GM19468 (cell line): Measurements from ENCODE around the gene CLIP3.
"Not testable (repeated sequence)": the region's sequence is repeated elsewhere in the genome, so short reads cannot be mapped to it uniquely, and the experiment has no call there.

Source experiments
- ATAC-seq: cut with Tn5 transposase; IDR thresholded peaks from one replicate; pipeline ENCODE4 v1.9.1; 2021; ENCODE audit warnings: mild to moderate bottlenecking, moderate library complexity, moderate number of reproducible peaks; ENCODE audit not compliant: unreplicated experiment; ENCODE audit errors: extremely low read depth

Gene CLIP3

GRCh38 chr19:36049080-36049698 is 16.5 kb upstream of the CLIP3 start:
- ATAC-seq: no peak

DNA sequence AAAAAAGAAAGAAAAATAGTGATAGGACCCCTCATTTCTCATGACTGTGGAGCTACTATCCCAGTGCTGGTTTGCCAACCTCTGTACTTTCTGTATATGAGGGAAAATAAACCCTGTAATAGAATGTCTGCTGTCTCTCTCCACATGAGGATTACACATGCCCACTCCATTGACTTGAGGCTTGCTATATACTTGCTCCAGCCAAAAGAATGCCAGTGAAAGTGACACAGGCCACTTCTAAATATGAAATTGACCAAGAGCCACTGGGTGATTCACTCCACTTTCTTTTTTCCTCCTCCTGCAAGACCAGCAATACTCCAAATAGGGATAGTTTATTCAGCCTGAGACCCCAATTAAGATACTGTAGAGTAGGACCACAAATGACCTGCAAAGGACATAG is 15.2 kb upstream of the CLIP3 start:
- ATAC-seq: no peak

DNA sequence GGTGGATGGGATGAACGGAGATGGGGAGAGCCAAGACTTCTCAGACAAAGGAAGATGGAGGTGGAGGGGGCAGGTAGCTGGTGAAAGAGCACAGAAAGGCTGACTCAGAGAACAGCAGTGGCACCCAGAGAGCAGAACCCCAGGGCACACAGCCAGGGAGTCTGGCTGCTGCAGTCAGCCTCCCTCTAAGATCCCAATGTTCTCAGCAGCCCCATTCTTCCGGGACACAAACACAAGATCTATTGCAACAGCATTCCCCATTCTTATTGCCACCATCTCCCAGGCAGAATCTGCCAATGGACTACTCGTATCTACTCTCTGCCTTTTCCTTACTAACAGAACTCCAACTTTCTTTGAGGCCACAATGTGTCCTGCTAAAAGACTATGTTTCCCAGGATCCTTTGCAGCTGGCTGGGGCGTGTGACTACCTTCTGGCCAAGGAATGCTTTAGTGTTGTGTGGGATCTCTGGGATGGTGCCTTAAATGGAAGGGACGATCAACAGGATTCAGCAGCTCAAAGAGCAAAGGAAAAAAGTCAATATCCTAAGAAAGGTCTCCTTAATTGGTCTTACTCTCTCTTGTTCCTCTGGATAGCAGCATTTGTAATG is 13.9 kb upstream of the CLIP3 start:
- no peak for ATAC-seq

DNA sequence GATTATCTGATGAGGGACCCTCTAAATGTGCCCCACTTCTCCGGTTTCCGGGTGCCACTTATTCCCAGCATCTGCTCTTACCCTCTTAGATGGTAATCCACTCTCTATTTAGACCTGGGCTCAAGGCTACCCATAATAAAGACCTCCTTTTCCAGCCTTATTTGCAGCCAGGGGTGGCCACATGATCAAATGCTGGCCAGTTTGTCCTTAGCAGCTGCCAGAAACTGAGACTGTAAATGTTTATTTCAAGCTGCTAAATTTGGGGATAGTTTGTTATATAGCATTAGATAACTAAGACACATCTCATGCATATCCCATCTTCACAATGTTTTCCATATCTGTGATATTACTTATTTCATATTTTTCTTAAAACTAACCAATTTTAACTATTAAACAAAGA is 11.3 kb upstream of the CLIP3 start:
- ATAC-seq: no peak

GRCh38 chr19:36041831-36042230 is 9.2 kb upstream of the CLIP3 start:
- no peak for ATAC-seq

DNA sequence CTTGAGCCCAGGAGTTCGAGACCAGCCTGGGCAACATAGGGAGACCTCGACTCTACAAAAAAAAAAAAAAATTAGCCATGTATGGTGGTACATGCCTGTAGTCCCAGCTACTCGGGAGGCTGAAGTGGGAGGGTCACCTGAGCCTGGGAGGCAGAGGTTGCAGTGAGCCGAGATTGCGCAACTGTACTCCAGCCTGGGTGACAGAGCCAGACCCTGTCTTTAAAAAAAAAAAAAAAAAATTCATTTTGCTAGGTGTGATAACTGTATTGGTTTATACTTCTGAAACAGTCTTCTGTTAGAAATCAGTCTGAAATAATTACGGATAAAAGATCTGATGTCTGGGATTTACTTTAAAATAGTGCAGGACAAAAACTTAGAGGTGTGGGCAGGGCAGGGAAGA is 8.4 kb upstream of the CLIP3 start:
- not testable (repeated sequence) for ATAC-seq

- ATAC-seq: no peak
Observed at GRCh38 chr19:36040495-36040894, 7.8 kb upstream of the CLIP3 start.

DNA sequence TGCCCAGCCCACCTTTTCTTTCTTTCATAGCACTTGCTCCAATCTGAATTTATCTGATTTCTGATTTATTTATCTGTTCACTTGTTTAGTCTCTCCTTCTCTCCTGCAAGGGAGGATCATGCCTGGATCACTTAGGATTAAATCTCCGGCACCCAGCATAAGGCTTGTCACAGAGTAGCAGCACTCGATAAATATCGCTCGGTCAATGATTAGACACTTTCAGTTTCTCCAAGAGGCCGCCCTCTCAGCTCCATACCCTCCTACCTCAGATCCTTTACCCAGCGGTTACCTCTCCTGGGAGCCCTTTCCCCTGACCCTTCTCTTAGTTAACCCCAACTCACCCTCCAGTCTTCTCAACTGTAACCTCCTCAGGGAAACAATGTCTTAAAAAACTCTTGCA is 1.4 kb downstream of the CLIP3 start:
- no peak for ATAC-seq

DNA sequence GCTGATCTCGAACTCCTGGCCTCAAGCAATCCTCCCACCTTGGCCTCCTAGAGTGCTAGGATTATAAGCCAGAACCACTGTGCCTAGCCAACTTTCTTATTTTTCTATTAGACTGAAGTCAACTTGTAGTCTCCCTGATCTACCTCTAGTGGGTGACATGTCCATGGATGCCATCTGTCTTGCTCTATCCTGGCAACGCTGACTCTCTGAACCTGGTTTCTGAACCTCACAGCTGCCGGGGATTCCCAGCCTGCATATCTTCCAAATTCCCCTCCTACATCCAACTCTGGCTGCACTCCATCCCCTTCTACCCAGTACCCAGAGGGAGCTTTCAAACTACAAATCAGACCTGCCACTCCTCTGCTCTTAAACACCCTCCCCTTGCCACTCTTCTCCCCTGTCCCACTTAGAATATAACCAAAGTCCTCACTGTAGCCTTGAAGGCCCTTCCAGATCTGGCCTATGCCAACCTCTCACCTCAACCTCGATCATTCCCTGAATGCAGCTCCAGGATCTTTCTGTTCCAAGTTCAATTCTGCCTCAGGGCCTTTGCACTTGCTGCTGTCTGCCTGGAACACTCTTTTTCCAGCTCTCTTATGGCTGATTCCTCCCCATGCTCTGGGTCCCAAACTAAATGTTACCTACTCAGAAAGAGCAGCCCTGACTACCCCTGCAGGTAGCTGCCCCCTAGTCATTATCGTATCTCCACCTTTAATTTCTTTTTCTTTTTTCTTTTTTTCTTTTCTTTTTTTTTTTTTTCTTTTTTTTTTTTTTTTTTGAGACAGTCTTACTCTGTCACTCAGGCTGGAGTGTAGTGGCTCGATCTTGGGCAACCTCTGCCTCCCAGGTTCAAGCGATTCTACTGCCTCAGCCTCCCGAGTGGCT is 2.2 kb downstream of the CLIP3 start:
- no peak for ATAC-seq

DNA sequence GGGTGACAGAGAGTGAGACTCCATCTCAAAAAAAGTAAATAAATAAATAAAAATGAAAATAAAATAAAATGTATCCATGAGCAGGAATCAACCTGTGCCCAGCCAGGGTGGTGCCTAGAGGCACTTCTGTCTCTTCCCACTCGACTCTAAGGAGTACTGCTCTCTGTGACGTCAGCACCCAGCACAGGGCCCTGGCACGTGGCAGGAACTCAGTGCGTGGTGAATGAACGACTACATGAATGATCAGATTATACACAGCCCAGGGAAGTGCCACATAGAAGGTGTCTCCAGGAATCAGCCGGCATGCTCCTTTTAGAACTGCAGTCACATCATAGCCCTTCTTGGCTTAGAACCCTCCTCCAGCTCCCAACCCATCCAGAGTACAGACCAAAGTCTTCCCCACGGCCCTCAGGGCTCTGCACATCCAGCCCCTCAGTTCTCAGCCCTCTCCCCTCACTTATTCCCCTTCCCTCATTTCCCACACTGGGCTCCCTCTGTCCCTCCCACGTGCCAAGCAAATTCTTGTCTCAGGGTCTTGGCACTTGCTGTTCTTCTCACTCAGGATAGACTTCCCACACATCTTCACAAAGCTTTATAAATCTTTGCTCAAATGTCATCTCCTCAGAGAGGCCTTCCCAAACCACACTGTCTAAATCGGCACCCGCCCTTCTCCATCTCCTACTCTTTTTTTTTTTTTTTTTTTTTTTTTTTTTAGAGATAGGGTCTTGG is 4.2 kb downstream of the CLIP3 start:
- ATAC-seq: no peak

DNA sequence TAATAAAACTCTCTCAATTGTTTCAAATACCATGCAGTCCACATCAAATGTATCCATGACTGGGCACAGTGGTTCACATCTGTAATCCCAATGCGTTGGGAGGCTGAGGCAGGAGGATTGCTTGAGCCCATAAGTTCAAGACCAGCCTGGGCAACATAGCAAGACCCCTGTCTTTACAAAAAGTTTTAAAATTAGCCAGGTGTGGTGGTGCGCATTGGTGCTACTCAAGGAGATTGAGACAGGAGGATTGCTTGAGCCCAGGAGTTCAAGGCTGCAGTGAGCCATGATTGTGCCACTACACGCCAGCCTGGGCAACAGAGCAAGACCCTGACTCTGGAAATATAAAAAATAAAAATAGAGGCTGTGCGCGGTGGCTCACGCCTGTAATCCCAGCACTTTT is 5.0 kb downstream of the CLIP3 start:
- no peak for ATAC-seq

DNA sequence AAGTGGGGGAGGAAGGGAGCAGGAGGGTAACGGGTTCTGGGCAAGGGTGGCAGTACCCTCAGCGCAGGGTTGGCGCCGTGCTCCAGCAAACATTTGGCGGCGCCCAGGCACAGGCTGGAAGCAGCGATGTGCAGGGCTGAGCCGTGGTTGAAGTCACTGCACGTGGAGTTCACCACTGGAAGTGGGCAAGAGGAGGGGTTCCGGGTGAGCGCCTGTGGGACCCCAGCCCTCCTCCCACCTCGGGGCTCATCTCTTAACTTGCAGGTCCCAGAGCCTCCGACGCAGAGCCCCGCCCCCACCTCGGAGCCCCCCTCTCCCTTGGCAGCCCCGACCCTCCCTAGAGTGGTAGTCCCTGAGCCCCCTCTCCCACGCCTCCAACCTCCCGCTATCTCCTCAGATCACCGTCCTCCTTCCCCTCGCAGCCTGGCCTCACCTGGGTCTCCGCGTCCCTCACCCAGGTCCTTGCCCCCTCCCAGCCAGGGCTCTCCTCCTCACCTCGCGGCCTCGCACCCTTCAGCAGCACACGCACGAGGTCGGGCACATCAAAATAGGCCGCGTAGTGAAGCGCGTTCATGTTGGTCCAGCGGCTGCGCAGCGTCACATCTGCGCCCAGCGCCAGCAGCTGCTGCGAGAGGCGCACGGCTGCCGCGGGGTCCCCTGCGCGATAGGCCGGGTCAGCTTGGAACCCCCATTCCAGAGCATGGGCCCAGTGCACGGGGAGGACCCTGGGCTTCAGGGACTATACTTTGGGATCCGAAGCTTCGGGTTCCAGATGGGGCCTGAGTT is 6.4 kb downstream of the CLIP3 start:
- no peak for ATAC-seq

- ATAC-seq: no peak
Observed at GRCh38 chr19:36025541-36025940, 7.1 kb downstream of the CLIP3 start.

DNA sequence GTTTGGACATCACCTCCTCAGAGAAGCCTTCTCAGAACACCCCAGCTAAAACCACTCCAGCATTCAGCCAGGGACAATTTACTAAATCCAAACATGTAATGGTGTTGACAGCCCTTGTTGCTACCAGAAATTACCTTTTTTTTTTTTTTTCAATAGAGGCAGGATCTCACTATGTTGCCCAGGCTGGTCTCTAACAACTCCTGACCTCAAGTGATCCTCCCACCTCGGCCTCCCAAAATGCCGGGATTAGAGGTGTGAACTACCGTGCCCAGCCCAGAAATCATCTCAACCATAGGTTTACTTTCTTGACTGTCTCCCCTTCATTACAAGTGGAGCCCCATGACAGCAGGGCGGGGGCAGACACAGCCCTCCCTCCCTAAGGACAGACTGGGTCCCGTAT is 9.2 kb downstream of the CLIP3 start:
- ATAC-seq: no peak

DNA sequence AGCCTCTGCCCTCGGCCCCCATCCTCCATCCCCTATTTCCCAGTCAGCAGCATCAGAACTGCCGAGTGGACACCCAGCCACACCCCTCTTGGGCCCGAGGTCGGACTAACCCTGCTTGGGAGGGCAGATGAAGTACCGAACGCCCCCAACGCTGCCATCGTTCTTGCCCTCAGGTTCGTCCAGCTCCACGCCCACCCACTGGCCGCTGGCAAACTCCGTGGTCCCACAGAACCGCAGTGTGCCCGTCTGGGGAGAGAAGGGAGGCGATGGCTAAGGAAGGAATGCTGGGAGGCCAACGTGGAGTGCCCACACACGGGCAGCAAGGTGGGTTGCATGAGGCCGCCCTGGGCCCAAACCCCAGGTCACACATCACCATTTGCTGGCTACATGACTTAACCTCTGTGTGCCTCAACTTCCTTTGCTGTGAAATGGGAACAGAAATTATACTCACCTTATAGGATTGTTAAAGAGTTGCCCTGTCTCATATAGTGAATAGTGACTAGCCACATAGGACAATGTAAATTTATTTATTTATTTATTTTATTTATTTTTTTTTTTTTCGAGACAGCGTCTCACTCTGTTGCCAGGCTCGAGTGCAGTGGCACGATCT is 13.5 kb downstream of the CLIP3 start:
- ATAC-seq: no peak

DNA sequence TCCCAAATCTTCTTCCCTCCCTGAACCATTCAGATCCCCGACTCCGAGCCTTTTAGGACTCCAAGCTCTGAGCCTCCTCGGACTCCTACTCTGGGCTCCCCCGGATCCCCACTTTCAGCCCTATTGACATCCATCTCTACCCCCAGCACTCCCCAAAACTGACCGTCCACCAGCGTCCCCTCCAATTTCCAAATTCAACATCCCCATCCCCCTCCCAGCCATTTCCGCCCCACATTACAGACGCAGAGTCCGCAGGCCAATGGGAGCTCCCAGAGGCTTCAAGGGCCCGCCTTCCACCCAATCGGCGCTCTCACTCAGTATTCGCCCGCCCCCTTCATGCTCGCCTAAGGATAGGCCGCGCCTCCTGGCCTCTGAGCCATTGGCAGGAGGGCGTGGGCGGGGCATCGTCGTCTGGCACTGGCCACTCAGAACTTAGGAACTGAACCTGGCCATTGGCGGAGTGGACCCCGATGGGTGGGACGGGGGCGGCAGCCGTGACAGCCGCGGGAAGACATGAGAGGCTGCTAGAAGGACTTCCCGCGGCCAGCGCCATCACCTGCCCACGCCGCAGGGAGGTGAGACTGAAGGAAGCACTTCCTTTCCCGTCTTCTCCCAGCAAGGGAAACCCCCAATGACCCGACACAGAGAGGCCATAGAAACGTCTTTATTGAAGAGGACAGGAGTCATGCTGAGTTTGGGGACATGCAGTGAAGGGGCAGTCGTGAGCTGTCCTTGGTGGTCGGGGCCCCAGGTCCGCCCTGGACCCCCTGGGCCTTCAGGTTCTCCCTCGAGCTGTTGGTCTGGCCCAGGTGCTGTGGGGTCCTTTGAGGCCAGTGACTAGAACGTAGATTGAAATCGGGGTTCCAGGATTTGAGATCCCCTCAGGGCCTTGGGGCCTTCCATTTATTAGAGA is 18.4 kb downstream of the CLIP3 start, which contains the start of gene ALKBH6:
Gene ALKBH6 (minus strand): TSS at position 202 of the 913 bp plus-strand sequence. CDS start 816 bp downstream, outside the sequence.
- ATAC-seq: peak; percentile 91

DNA sequence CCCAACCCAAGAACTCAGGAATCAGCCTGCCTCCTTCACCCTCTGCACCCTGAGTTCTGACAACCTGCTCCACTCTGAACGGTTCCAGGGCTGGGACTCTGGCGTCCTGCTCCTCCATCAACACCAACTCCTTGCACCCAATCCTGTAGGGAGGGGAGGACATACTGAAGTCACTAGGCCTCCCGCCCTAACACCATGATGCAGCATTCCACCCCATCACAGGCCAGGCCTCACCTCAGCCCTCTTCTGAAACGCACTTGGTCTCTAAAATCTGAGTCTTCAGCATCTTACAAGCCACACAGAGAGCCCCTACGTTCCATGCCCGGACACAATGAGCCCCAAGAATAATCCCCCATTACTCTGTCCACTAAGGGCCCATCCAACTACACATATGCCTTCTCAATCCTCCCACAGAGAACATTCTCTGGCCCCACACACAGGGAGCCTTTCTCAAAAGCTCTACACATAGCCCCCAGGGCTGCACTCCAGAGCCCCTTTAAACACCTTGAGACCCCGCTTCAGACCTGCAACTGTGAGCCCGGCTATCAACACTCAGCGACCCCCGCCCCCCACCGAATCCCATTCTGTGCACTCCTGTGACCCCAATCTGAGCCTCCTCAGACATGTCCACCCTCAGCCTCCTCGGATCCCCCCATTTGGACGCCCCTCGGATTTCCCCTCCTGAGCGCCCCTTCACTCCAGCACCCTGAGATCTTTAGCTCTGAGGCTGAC is 19.2 kb downstream of the CLIP3 start:
- ATAC-seq: no peak

- ATAC-seq: no peak
Observed at GRCh38 chr19:36010402-36010801, 22.3 kb downstream of the CLIP3 start.
